Measurements from ENCODE around the gene ALAS1.

Gene ALAS1

GRCh38 chr3:52213005-52213404, 15.0 kb downstream of the ALAS1 start:
- no peak overlapping the region for H3K4me3 ChIP-seq (replicated peaks in 1 of 2; ENCODE audit: low read depth in 2 of 2, low read length in 2 of 2)
- TF ChIP-seq CTCF (IDR thresholded peaks at IDR 0.05; ENCODE audit: low read depth, low read length), result no peak

DNA sequence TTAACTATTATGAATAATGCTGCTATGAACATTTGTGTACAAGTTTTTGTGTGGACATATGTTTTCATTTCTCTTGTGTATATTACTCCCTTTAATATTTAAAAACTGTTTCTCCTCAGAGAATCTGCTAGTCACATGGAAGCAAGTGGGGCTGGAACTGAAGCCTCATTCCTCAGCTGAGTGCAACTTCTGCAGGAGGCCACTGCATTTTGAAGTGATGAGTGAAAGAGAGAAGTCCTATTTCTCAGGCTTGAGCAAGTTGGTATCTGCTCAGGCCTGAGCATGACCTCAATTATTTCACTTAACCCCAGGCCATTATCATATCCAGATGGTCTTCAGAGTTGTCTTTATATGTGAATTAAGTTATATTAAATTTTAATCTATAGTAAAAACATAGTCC, 15.9 kb downstream of the ALAS1 start:
- no peak for TF ChIP-seq CTCF (IDR thresholded peaks at IDR 0.05; ENCODE audit: low read depth, low read length)
- no peak for DNase-seq (ENCODE audit: low read depth in 2 of 2)
- H3K4me3 ChIP-seq (replicated peaks in 1 of 2; ENCODE audit: low read depth in 2 of 2, low read length in 2 of 2), result no peak overlapping the region

More at GRCh38 chr3:52213005-52213404, 15.0 kb downstream of the ALAS1 start:
- no peak for DNase-seq (ENCODE audit: low read depth in 2 of 2)

- DNase-seq (ENCODE audit: low read depth in 2 of 2), result no peak
- TF ChIP-seq CTCF (IDR thresholded peaks at IDR 0.05; ENCODE audit: low read depth, low read length), result no peak
- no peak overlapping the region for H3K4me3 ChIP-seq (replicated peaks in 1 of 2; ENCODE audit: low read depth in 2 of 2, low read length in 2 of 2)
Measured at GRCh38 chr3:52215351-52215750, 17.4 kb downstream of the ALAS1 start.

DNA sequence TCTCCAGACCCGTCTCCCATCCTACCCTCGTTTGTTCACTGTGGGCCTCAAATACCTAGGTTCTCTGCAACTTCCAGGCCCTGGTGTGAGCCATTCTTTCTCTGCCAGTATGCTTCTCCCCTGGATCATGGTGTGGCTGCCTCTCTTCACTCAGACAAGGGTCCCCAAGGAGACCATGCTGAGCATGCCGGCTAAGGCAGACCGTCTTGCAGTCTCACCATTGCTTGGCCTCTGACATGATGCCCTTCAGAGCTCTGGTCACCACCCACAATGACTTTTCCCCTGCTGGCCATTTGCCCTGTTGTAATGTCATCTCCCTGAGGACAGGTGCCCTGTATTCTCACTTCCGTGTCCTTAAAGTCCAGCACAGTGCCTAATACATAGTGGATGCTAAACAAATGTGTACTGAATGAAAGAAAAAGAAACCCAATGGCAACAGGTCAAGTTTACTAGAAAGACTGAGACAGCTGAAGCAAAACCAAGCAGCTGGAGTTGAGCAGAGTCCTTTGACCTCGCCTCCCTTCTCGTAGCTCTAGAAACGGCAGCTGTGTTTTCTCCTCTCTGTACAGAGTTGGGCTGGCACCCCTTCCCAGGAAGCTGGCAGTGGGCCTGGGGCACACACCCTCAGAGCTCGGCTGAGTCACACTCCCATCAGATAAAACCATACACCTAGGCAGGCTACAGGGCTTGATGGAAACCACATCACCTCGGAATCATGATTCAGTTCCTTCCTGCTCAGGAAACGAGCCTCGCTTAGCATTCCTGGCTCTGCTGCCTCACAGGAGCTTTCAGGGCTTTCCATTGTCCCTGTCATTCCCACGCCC, 18.8 kb downstream of the ALAS1 start:
- H3K4me3 ChIP-seq (replicated peaks in 1 of 2; ENCODE audit: low read depth in 2 of 2, low read length in 2 of 2), result no peak overlapping the region
- DNase-seq (ENCODE audit: low read depth in 2 of 2), result peak; percentile 86 to 88
- TF ChIP-seq CTCF (IDR thresholded peaks at IDR 0.05; ENCODE audit: low read depth, low read length), result no peak

- no peak for DNase-seq (ENCODE audit: low read depth in 2 of 2)
- no peak for TF ChIP-seq CTCF (IDR thresholded peaks at IDR 0.05; ENCODE audit: low read depth, low read length)
- H3K4me3 ChIP-seq (replicated peaks in 1 of 2; ENCODE audit: low read depth in 2 of 2, low read length in 2 of 2), result no peak overlapping the region
Measured at GRCh38 chr3:52217409-52217805, 19.4 kb downstream of the ALAS1 start.

DNA sequence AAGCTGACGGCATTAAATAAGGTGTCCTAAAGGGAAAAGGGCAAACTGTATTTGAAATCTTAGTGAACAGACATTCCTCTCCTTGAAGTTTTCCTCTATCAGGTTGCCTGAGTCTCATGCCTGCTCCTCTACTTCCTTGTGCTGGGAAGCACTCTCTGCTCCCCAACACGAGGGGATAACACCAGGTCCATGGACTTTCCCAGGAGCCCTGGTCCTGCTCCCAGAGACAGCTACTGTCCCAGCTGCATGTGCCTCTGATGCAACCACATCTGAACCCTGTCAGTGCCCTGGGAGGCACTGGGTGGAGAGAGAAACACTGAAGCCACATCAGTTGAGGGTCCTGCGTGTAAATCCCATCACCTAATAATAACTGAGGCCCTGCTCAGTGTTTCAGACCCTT, 20.1 kb downstream of the ALAS1 start:
- TF ChIP-seq CTCF (IDR thresholded peaks at IDR 0.05; ENCODE audit: low read depth, low read length), result no peak
- DNase-seq (ENCODE audit: low read depth in 2 of 2), result no peak
- H3K4me3 ChIP-seq (replicated peaks in 1 of 2; ENCODE audit: low read depth in 2 of 2, low read length in 2 of 2), result no peak overlapping the region

DNA sequence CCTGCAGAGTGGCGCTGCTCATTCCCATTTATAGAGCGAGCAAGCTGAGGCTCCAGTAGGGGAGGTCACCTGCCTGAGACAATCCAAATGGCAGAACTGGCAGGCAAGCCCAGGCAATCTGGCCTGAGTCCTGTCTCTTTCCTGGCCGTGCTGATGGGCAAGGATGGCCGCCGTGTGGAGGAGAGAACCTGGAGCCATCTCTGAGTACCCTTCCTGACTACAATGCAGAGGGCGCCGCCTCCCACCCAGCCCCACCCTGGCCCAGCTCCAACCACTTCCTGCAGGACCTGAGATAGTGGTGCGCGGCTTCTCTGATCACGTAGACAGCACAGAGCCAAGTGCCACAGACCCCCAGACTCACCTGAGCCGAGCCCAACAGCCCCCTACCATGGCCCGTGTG, 20.5 kb downstream of the ALAS1 start:
- DNase-seq (ENCODE audit: low read depth in 2 of 2), result no peak
- no peak overlapping the region for H3K4me3 ChIP-seq (replicated peaks in 1 of 2; ENCODE audit: low read depth in 2 of 2, low read length in 2 of 2)
- no peak for TF ChIP-seq CTCF (IDR thresholded peaks at IDR 0.05; ENCODE audit: low read depth, low read length)

All from cardiac fibroblast (primary cell).